Suprapubic skin (tissue), 4 donors: ENCODE measurements around the gene SLC7A10. TPM values are rescaled to one million over a fixed set of nuclear protein-coding genes. Genes with fewer than 3 reads are reported as not detected.

Experiments used
- DNase-seq, 2 donors: peaks; one replicate each; pipeline ENCODE4 v3.0.0-alpha.2; 2019; ENCODE audit warnings: low spot score in 2 of 2
- H3K27ac ChIP-seq: fragments of 200-600 bp; sonication (generic); one replicate; pipeline ENCODE4 v1.5.1; 2019
- H3K27me3 ChIP-seq: fragments of 200-600 bp; sonication (generic); one replicate; pipeline ENCODE4 v1.5.1; 2019
- H3K36me3 ChIP-seq: fragments of 200-600 bp; sonication (generic); one replicate; pipeline ENCODE4 v1.5.1; 2019
- H3K4me1 ChIP-seq: fragments of 200-600 bp; sonication (generic); one replicate; pipeline ENCODE4 v1.5.1; 2019
- H3K4me3 ChIP-seq: fragments of 200-600 bp; sonication (generic); one replicate; pipeline ENCODE4 v1.5.1; 2019; ENCODE audit warnings: mild to moderate bottlenecking
- H3K9me3 ChIP-seq: fragments of 200-600 bp; sonication (generic); one replicate; pipeline ENCODE4 v1.5.1; 2019
- EP300 ChIP-seq: sonication (generic); formaldehyde crosslinking; IDR thresholded peaks from one replicate; pipeline ENCODE4 v1.6.1; 2017; ENCODE audit warnings: antibody characterized with exemption
- POLR2A ChIP-seq, 2 donors: fragments of 450-650 bp; IDR thresholded peaks; one replicate each; pipeline ENCODE4 v1.6.1; 2017; ENCODE audit warnings: antibody characterized with exemption in 2 of 2, mild to moderate bottlenecking in 2 of 2, moderate library complexity in 2 of 2
- POLR2AphosphoS5 ChIP-seq, 3 donors: sonication (generic); formaldehyde crosslinking; IDR thresholded peaks; one replicate each; pipeline ENCODE4 v1.6.1; 2017; ENCODE audit warnings: antibody characterized with exemption in 3 of 3
- WGBS: methylation state at CpG from one replicate; pipeline ENCODE4 v1.1.5; 2018; 5-methylcytosine and 5-hydroxymethylcytosine counted together
- total RNA-seq, 4 donors: library from RNA; depleted of rRNA; stranded (reverse); fragments of >200 nt; gene quantifications; one replicate each; pipeline ENCODE4 v1.1.0, GENCODE V29; 2016
- TF ChIP-seq, protein P1 (sequence below), 2 donors: fragments of 200-600 bp in 1 of 2; fragments of 450-650 bp in 1 of 2; sonication (generic) in 1 of 2; IDR thresholded peaks; one replicate each; pipeline ENCODE4 v1.5.1; 2016 to 2019; ENCODE audit warnings: antibody characterized with exemption in 2 of 2, mild to moderate bottlenecking in 1 of 2, moderate library complexity in 1 of 2

Gene SLC7A10
- total RNA-seq, 4 donors from 2014 or later, result 0.38 to 0.93 TPM; not detected in 2

GRCh38 chr19:33205110-33205509, 20.5 kb downstream of the SLC7A10 start:
- peaks cover 48% of the 10 kb centered on the region for H3K36me3 ChIP-seq
- TF ChIP-seq, protein P1, sequence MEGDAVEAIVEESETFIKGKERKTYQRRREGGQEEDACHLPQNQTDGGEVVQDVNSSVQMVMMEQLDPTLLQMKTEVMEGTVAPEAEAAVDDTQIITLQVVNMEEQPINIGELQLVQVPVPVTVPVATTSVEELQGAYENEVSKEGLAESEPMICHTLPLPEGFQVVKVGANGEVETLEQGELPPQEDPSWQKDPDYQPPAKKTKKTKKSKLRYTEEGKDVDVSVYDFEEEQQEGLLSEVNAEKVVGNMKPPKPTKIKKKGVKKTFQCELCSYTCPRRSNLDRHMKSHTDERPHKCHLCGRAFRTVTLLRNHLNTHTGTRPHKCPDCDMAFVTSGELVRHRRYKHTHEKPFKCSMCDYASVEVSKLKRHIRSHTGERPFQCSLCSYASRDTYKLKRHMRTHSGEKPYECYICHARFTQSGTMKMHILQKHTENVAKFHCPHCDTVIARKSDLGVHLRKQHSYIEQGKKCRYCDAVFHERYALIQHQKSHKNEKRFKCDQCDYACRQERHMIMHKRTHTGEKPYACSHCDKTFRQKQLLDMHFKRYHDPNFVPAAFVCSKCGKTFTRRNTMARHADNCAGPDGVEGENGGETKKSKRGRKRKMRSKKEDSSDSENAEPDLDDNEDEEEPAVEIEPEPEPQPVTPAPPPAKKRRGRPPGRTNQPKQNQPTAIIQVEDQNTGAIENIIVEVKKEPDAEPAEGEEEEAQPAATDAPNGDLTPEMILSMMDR (IDR thresholded peaks at IDR 0.05), result no peak
- no peak for TF ChIP-seq POLR2AphosphoS5 (IDR thresholded peaks at IDR 0.05)
- no peak for TF ChIP-seq POLR2A (IDR thresholded peaks at IDR 0.05)
- TF ChIP-seq EP300, result no peak
- DNase-seq, result no peak
- no peaks in the 10 kb centered on the region for H3K27me3 ChIP-seq
- H3K4me3 ChIP-seq, result no peak overlapping the region
- no peak overlapping the region for H3K27ac ChIP-seq
- H3K4me1 ChIP-seq, result no peaks in the 10 kb centered on the region
- H3K9me3 ChIP-seq, result no peaks in the 10 kb centered on the region
- WGBS, result no CpG with 5 or more reads among the region's 27 CpGs

GRCh38 chr19:33204136-33204973, 21.3 kb downstream of the SLC7A10 start:
- Histone ChIP-seq H3K9me3 (no peaks in the 10 kb centered on the region), H3K27me3 (no peaks in the 10 kb centered on the region), H3K27ac (no peak overlapping the region), H3K36me3 (peaks cover 48% of the 10 kb centered on the region), H3K4me1 (no peaks in the 10 kb centered on the region), H3K4me3 (no peak overlapping the region)
- 96% methylated on average over 26 of the region's 32 CpGs for WGBS
- TF ChIP-seq, protein P1 (IDR thresholded peaks at IDR 0.05), result no peak
- TF ChIP-seq POLR2AphosphoS5 (IDR thresholded peaks at IDR 0.05) (no peak), POLR2A (IDR thresholded peaks at IDR 0.05) (no peak), EP300 (no peak)
- no peak for DNase-seq

GRCh38 chr19:33203529-33203928, 22.1 kb downstream of the SLC7A10 start:
- TF ChIP-seq, protein P1 (IDR thresholded peaks at IDR 0.05), result no peak
- TF ChIP-seq POLR2A (IDR thresholded peaks at IDR 0.05), result no peak
- Histone ChIP-seq H3K4me1 (no peaks in the 10 kb centered on the region), H3K36me3 (peaks cover 48% of the 10 kb centered on the region), H3K27ac (no peak overlapping the region), H3K4me3 (no peak overlapping the region), H3K27me3 (no peaks in the 10 kb centered on the region), H3K9me3 (no peaks in the 10 kb centered on the region)
- DNase-seq, result no peak
- WGBS, result 93% methylated on average over 5 of the region's 6 CpGs

DNA sequence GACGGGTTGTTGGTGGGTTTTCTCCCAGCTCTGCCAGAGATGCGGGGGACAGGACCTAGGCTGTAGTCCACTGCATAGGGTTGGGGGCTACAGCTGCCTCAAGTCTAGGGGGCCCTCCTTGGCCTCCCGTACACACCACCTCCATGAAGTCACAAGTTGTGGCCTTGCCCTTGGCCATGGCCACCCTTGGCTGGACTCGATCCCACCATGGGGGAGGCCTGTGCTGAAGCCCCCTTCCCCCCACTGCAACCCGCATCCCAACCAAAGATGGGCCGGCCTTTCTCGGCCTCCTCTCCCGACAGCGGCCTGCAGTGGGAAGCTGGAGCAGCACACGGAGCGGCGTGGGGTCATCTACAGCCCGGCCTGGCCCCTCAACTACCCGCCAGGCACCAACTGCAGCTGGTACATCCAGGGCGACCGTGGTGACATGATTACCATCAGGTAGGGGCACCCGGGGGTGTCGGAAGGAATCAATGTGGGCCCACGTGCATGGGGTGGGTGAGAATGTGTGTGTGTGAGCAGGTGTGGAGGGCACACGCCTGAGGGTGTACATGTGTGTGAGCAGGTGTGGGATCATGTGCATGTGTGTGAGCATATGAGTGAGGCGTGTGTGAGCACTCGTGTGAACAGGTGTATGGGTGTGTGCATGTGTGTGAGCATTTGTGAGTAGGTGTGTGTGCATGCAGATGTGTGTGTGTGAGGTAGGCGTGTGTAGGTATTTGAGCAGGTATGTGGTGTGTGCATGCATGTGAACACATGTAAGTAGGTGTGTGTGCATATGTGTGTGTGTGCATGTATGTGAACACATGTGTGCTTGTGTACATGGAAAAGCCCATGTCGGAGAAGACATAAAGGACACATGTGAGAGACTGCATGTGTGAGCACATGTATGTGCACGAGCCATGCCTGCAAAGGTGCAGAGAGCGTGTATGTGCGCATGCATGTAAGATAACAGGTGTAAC, 22.8 kb downstream of the SLC7A10 start:
- TF ChIP-seq POLR2A (IDR thresholded peaks at IDR 0.05), result no peak
- TF ChIP-seq, protein P1 (IDR thresholded peaks at IDR 0.05), result no peak
- TF ChIP-seq POLR2AphosphoS5 (IDR thresholded peaks at IDR 0.05), result no peak
- no peak for TF ChIP-seq EP300
- DNase-seq, result no peak
- Histone ChIP-seq H3K4me3 (no peak overlapping the region), H3K27me3 (no peaks in the 10 kb centered on the region), H3K9me3 (no peaks in the 10 kb centered on the region), H3K4me1 (no peaks in the 10 kb centered on the region), H3K36me3 (peaks cover 48% of the 10 kb centered on the region), H3K27ac (no peak overlapping the region)
- WGBS, result 95% methylated on average over 11 of the region's 27 CpGs
